Esophagus muscularis mucosa (tissue), 3 donors: ENCODE results near the gene ACO2.
"Not testable (repeated sequence)": the region's sequence is repeated elsewhere in the genome, so short reads cannot be mapped to it uniquely, and the experiment has no call there.

Experiments used
- POLR2A ChIP-seq: fragments of 450-650 bp; IDR thresholded peaks from one replicate; pipeline ENCODE4 v1.6.1; 2017; ENCODE audit warnings: antibody characterized with exemption, moderate library complexity, mild to moderate bottlenecking, low read depth
- TF ChIP-seq, protein P1 (sequence below), 3 experiments: fragments of 200-600 bp in 2 of 3; fragments of 450-650 bp in 1 of 3; sonication (generic) in 2 of 3; IDR thresholded peaks; one replicate each; pipeline ENCODE4 v1.5.1; 2017 to 2019; ENCODE audit warnings: antibody characterized with exemption in 3 of 3, mild to moderate bottlenecking in 2 of 3, moderate library complexity in 1 of 3

GRCh38 chr22:41558241-41558630, 89.3 kb downstream of the ACO2 start:
- TF ChIP-seq, protein P1, sequence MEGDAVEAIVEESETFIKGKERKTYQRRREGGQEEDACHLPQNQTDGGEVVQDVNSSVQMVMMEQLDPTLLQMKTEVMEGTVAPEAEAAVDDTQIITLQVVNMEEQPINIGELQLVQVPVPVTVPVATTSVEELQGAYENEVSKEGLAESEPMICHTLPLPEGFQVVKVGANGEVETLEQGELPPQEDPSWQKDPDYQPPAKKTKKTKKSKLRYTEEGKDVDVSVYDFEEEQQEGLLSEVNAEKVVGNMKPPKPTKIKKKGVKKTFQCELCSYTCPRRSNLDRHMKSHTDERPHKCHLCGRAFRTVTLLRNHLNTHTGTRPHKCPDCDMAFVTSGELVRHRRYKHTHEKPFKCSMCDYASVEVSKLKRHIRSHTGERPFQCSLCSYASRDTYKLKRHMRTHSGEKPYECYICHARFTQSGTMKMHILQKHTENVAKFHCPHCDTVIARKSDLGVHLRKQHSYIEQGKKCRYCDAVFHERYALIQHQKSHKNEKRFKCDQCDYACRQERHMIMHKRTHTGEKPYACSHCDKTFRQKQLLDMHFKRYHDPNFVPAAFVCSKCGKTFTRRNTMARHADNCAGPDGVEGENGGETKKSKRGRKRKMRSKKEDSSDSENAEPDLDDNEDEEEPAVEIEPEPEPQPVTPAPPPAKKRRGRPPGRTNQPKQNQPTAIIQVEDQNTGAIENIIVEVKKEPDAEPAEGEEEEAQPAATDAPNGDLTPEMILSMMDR (IDR thresholded peaks at IDR 0.05), result not testable (repeated sequence)
- not testable (repeated sequence) for TF ChIP-seq POLR2A
